ENCODE measurements around the gene VAT1L.

DNA sequence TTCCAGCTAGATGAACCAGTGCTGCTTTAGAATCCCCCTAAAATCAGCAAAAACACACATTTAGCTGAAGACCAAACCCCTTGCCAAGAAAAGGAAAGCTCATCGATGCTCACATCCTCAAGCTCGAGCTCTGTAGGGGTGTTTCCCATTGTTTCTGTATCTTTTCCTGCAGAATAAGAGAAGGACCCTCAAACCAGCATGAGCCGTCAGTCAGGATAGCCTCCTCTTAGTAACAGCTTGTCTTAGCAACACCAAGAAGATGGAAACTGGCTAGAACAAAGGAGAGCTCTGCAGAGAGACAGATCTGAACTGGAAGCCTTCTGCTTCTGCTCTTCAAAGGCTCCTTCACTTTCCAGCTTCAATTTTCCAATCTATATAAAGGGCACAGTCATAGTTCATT is 32.0 kb downstream of the VAT1L start:
- TF ChIP-seq EZH2 (IDR thresholded peaks at IDR 0.05; ENCODE audit: borderline replicate concordance, insufficient read depth, low read depth, low read length, poor library complexity, severe bottlenecking), result no peak
- TF ChIP-seq, protein P1, sequence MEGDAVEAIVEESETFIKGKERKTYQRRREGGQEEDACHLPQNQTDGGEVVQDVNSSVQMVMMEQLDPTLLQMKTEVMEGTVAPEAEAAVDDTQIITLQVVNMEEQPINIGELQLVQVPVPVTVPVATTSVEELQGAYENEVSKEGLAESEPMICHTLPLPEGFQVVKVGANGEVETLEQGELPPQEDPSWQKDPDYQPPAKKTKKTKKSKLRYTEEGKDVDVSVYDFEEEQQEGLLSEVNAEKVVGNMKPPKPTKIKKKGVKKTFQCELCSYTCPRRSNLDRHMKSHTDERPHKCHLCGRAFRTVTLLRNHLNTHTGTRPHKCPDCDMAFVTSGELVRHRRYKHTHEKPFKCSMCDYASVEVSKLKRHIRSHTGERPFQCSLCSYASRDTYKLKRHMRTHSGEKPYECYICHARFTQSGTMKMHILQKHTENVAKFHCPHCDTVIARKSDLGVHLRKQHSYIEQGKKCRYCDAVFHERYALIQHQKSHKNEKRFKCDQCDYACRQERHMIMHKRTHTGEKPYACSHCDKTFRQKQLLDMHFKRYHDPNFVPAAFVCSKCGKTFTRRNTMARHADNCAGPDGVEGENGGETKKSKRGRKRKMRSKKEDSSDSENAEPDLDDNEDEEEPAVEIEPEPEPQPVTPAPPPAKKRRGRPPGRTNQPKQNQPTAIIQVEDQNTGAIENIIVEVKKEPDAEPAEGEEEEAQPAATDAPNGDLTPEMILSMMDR (IDR thresholded peaks at IDR 0.05), result no peak

Measured in B cell (primary cell).